Calu3 (cell line): ENCODE results near the gene CNOT8. TPM values are rescaled to one million over a fixed set of nuclear protein-coding genes. Genes with fewer than 3 reads are reported as not detected.

ENCODE experiments used
- BruUV-seq: library from RNA; stranded (reverse); fragments of 400-500 nt; replicated peaks from 2 replicates; lab custom pipeline; 2021; lab: Mats Ljungman, UMichigan
- CTCF ChIA-PET: fragments of 300-600 bp; sonication (Branson Sonifier 250); formaldehyde crosslinking; loops from one replicate; lab custom pipeline; 2022; ENCODE audit warnings: antibody characterized with exemption; lab: Charles Lee
- DNase-seq: peaks from one replicate; pipeline ENCODE4 v3.0.0; 2022
- H3K27ac Mint-ChIP-seq: one replicate; pipeline ENCODE4 v1.8.0; 2022; ENCODE audit warnings: mixed read lengths; ENCODE audit not compliant: unreplicated experiment
- H3K27me3 Mint-ChIP-seq: one replicate; pipeline ENCODE4 v1.8.0; 2022; ENCODE audit warnings: mixed read lengths; ENCODE audit not compliant: unreplicated experiment
- H3K36me3 Mint-ChIP-seq: one replicate; pipeline ENCODE4 v1.8.0; 2022; ENCODE audit warnings: mild to moderate bottlenecking, moderate library complexity, mixed read lengths; ENCODE audit not compliant: insufficient read depth, unreplicated experiment
- H3K4me1 Mint-ChIP-seq: one replicate; pipeline ENCODE4 v1.8.0; 2022; ENCODE audit warnings: mild to moderate bottlenecking, low read depth, mixed read lengths; ENCODE audit not compliant: unreplicated experiment
- H3K4me3 Mint-ChIP-seq: one replicate; pipeline ENCODE4 v1.8.0; 2022; ENCODE audit warnings: mild to moderate bottlenecking, low read depth, moderate library complexity, mixed read lengths; ENCODE audit not compliant: unreplicated experiment
- H3K9me3 Mint-ChIP-seq: one replicate; pipeline ENCODE4 v1.8.0; 2022; ENCODE audit warnings: low read depth, mixed read lengths; ENCODE audit not compliant: unreplicated experiment
- CTCF ChIP-seq: fragments of 200-600 bp; IDR thresholded peaks from one replicate; pipeline ENCODE4 v1.8.0; 2022; ENCODE audit warnings: antibody characterized with exemption; ENCODE audit not compliant: unreplicated experiment
- intact Hi-C: fragments of 100-400 bp; cut with micrococcal nuclease; formaldehyde crosslinking; loops from one replicate; pipeline ENCODE4 v1.10.0; 2022; ENCODE audit not compliant: unreplicated experiment
- microRNA-seq: library from miRNA; unstranded; fragments of <30 nt; microRNA quantifications from one replicate; pipeline ENCODE4 v1.2.0, GENCODE V29; 2022
- total RNA-seq: library from RNA; stranded (reverse); gene quantifications from 2 replicates; pipeline ENCODE4 v1.2.3, GENCODE V29; 2022

The CNOT8 gene
- total RNA-seq, 1 experiment from 2014 or later = 63.0 TPM

- CTCF ChIA-PET = no interaction called here
- no peak for DNase-seq
- H3K27ac Mint-ChIP-seq = no peak overlapping the region
- H3K27me3 Mint-ChIP-seq = no peaks in the 10 kb centered on the region
- no peaks in the 10 kb centered on the region for H3K4me1 Mint-ChIP-seq
- H3K4me3 Mint-ChIP-seq = no peak overlapping the region
- TF ChIP-seq CTCF = no peak
- intact Hi-C loops = no loop called here
- H3K36me3 Mint-ChIP-seq = peaks cover 45% of the 10 kb centered on the region
- no peaks in the 10 kb centered on the region for H3K9me3 Mint-ChIP-seq
- BruUV-seq = no TSS peak
Observed at GRCh38 chr5:154923441-154924430, 65.3 kb downstream of the CNOT8 start.

Small RNAs within 50 kb of the gene (microRNA-seq; reads per million reads assigned to microRNA genes)
- gene MIR378H = not detected

Other genes starting within 250 kb of the CNOT8 start
- 317 and 339 TPM in 2 replicates for gene LARP1, start 103.2 kb upstream of the CNOT8 start, total RNA-seq
- not detected in 2 replicates for gene FAXDC2, start 8.0 kb upstream of the CNOT8 start, total RNA-seq
- 27.7 and 30.5 TPM in 2 replicates for gene GEMIN5, start 79.6 kb downstream of the CNOT8 start, total RNA-seq
- gene MRPL22, start 82.4 kb downstream of the CNOT8 start, total RNA-seq = 73.8 and 80.6 TPM in 2 replicates
- not detected in 2 replicates for gene KIF4B, start 155.1 kb downstream of the CNOT8 start, total RNA-seq